Hepatocyte (in vitro differentiated cells): ENCODE measurements around the gene ALDH7A1.

Experiments
- CTCF ChIP-seq: fragments of 200-600 bp; sonication (generic); IDR thresholded peaks from 2 replicates; pipeline ENCODE4 v1.5.1; 2016; ENCODE audit warnings: antibody characterized with exemption, mild to moderate bottlenecking; ENCODE audit not compliant: poor library complexity
- EZH2 ChIP-seq: fragments of 200-600 bp; sonication (generic); IDR thresholded peaks from 2 replicates; pipeline ENCODE4 v1.6.1; 2016; ENCODE audit warnings: antibody characterized with exemption, mild to moderate bottlenecking, borderline replicate concordance

GRCh38 chr5:126615286-126615685 lies 20.3 kb upstream of the ALDH7A1 start:
- TF ChIP-seq CTCF (no peak), EZH2 (no peak)
